HG03159 (cell line): Measurements from ENCODE around the gene CPA4.

ENCODE experiments used
- ATAC-seq: cut with Tn5 transposase; IDR thresholded peaks from one replicate; pipeline ENCODE4 v1.9.1; 2021; ENCODE audit warnings: mild to moderate bottlenecking, moderate library complexity; ENCODE audit not compliant: unreplicated experiment

Gene CPA4

GRCh38 chr7:130342701-130343380 is 49.9 kb downstream of the CPA4 start:
- no peak for ATAC-seq

DNA sequence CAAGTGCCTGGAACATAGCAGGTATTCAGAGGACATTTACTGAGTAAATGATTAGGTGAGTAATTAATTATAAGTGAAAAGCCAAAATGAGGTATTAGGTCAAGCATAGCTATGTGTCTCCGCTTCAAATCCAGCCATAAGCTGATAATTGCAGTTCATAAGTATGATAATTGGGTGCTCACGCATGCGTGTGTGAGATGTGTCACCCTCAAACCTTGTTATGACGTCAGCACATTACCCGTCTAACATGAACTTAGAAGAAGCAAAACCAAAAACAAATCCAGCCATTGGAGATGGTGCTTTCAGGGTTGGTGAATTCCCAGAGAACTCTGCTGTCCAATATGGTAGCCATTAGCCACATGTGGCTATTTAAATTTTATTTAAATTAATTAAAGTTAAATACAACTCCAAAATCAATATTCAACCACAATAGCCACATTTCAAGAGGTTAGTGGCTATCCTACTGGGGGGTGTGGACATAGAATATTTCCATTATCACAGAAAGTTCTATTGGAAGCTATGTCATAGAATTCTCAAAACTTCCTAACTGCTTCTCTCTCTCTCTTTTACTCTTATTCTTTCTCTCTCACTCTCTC is 51.4 kb downstream of the CPA4 start, which contains the start of gene CPA5:
Gene CPA5 (plus strand): TSS at position 546 of the 596 bp plus-strand sequence. CDS start 1,670 bp downstream, outside the sequence.
- no peak for ATAC-seq

DNA sequence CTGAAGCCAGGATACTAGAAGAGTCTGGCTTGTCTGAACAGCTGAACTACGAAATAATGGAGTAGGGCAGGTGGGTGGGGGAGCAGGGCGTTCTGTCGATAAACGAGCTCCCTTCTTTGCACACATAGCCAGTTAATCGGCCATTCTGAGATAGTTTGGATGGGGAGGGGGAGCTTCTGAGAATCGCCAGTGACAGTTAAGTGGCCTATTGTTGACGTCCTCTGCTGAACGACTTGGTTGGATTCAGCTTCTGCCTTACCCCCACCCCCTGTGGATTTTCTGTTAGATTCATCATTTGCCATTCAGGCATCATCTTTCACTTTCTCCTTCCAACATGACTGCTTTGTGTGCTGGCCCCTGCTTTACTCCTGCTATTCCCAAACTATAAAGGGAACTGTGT is 52.2 kb downstream of the CPA4 start:
- no peak for ATAC-seq

- ATAC-seq, result no peak
These were observed 52.8 kb downstream of the CPA4 start for GRCh38 chr7:130345725-130346124.

DNA sequence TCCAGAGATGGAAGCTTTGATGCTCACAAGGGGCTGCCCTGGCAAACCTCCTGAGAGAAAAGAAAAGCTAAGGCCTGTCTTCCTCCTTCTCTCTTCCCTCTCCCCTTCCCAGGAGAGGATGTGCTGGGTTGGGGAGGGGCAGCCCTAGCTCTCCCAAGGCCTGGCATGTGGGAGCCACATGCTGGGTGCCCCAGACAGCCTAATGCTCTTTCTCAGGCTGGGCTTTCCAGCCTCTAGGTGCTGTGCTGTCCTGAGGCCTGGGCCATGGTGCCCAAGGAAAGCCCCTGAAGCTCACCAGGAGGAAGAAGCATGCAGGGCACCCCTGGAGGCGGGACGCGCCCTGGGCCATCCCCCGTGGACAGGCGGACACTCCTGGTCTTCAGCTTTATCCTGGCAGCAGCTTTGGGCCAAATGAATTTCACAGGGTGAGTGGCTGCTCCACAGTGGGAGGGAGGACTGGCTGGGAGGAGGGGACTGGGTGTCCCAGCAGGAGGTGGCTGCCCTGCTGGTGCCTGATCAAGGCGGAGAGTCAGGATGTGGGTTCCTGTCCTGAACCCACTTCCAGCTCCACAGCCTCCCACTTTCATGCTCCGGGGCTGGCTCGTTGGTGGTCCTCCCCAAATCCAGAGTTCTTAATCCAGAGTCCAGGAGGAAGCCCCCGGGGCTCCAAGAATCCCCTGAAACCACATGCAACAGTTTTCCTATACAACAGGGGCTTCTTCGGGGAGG is 53.4 kb downstream of the CPA4 start:
- no peak for ATAC-seq

DNA sequence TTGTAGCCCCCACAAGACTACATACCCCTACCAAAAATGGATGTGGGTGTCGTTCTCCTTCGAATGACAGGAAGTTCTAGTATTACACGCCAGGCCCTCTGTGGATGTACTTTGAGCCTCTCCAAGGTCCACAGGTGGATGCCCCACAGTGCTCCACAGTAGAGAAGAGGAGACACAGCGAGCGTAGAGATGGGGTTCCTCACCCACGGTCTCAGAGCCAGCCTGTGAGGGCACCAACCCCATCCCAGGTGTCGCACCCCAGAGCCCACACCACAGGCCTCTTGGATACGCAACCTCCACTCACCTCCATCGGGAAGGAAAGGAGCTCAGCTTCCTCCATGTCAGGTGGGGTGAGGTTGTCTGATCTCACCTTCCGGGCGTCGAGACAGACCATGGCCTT is 54.0 kb downstream of the CPA4 start:
- ATAC-seq, result no peak

DNA sequence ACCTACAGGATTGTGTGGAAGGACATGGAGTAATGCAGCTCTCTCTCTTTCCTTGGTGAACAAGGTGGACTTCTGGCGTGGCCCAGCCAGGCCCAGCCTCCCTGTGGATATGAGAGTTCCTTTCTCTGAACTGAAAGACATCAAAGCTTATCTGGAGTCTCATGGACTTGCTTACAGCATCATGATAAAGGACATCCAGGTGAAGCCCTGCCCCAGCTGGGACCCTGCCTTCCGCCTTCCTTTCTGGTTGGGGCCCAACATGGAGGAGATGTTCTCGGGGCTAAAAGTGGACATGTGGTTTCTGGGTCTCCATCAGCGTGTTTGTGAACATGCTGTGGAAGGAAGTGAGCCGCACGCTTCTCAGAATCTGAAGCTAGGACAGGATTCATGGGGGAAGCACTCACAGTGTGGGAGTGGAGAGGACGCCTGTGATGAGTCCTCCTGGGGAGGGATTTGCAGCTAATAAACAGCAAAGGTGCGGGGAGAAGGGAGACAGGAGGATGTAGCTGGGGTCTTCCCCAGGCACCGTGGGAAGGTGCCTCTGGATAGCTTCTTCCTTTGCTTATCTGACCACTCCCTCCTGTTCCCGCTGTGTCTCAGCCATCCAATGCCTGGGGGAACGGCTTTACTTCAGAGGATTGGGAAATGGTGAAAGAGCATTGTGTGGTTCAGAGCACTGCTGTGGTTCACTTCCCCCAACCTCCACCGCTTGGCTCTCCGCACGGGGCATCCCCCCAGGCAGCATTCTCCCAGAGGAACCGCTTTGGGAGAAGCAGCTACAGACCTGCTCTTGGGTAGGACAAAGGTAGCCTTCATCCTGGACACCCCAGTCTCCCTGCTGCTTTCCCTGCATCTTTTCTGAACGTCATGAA is 57.2 kb downstream of the CPA4 start:
- ATAC-seq, result no peak

GRCh38 chr7:130350945-130351790 is 58.2 kb downstream of the CPA4 start:
- no peak for ATAC-seq

- ATAC-seq, result no peak
These were observed 58.8 kb downstream of the CPA4 start for GRCh38 chr7:130351791-130352090.

- no peak for ATAC-seq
These were observed 59.5 kb downstream of the CPA4 start for GRCh38 chr7:130352194-130353074.

DNA sequence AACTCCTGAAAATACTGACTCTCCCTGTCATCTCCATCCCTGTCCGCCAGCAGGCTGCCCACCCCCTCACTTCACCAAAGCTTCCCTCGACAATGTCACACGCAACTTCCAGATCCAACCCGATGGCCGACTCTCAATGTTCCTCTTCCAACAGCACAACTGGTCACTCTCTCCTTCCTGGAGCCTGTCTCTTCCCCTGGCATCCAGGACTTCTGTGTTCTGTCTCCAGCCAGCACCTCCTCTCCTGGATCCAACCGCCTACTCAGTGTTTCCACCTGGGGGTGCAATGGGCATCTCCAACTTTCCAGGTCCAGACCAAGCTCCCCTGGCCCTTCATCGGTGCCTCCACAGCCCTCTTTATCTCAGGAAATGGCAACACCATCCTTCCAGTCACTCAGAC is 60.2 kb downstream of the CPA4 start:
- no peak for ATAC-seq

DNA sequence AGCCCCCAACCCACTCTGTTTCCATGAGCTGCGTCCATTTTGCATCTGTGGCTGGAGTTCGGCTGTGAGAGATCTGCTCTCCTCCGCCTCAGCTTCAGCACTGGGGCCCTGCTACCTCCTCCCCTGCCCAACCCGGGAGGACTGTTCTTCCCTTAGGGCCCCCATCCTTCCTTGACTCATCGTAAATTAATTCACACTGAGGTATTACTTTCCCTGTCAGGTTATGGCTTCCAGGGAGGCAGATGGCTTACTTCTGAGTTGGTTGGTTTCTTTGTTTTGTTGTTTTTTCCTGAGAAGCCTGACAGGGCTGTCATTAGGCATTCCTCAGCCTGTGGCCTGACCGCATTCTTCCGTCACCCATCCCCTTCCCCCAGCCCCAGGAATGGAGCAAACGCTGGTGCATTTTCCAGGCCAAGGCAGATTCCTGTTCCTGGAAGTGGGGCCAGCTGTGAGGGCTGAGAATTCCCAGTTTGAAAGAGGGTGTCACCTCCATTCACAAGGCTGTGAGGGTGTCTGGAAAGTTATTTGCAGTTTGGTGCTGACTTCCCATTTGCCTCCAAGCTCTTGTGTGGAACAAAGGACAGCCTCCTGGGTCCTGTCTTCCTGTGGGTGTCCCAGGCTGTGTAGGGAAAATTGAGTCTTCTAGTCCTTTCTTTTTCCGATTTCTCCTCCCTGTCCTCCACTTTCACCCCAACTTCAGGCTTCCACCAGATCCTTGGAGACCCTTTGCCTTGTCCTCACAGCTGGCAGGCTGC is 63.3 kb downstream of the CPA4 start:
- ATAC-seq, result no peak

DNA sequence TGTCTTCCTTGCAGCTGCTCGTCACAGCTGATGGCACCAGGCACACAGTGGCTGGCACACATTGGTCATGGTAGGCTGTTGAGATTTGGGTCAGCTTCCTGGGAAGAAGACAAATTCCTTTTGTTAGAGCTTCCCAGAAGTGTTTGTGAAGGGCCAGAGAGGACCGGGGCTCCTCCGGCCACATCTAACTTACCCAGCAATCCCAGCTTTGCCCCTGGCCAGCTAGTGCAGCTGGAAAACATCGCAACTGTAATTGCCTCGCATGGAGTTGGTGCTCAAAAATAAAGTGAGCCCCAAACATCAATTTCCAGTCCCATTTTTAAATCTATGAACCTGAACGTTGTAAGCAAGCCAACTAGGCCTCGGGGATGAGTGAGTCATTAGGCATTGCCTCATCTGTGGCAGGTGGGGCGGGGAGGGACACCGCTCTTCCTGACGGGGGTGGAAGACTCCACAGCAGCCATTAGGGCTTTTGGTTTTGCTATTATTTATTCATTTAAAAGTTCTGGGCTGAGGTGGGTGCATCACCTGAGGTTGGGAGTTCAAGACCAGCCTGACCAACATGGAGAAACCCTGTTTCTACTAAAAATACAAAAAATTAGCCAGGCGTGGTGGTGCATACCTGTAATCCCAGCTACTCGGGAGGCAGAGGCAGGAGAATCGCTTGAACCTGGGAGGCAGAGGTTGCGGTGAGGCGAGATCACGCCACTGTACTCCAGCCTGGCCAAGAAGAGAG is 64.1 kb downstream of the CPA4 start:
- no peak for ATAC-seq

- no peak for ATAC-seq
These were observed 65.5 kb downstream of the CPA4 start for GRCh38 chr7:130358471-130358870.

DNA sequence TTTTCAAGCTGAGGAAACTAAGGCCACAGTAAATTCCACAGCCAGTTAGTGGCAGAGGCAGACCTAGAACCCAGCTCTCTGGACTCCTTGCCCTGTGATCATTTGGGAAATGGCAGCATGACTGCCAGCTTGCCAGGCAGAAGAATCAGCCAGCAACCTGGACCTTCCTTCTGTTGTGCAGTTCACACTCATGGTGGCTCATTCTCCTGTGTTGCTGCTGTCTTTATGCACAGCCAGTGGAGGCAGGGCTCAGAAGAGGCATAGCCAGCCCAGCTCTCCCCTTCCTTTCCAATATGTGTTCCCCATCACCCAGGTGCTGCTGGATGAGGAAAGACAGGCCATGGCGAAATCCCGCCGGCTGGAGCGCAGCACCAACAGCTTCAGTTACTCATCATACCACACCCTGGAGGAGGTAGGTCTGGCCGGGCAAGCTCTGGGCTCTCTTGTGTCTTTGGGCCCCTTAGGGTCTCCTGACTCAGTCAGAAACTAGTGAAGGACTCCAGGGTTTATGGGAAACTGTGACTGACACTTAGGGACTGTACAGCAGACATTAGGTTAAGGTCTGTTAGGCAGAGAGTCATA is 66.4 kb downstream of the CPA4 start:
- no peak for ATAC-seq

- ATAC-seq, result no peak
These were observed 67.6 kb downstream of the CPA4 start for GRCh38 chr7:130360518-130360917.

DNA sequence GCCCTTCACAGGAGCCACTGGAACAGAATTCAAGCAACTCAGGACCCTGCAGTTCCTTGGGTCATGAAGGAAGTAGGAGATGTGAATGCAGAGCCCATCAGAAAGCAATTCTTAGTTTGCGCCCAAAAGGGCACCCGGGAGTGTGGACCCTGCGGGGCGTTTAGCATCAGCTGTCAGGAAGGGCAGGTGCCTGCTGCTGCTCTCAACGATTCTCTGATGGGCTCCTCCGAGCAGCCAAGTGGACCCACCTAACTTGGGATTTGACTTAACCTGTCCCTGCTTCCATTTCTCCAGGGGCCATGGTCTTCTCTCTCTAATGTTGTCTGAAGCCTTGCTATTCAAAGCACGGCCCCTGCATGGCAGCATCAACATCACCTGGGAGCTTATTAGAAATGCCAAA is 68.7 kb downstream of the CPA4 start:
- no peak for ATAC-seq
